Smooth muscle cell (in vitro differentiated cells): Measurements from ENCODE around the gene CYRIA. TPM values are rescaled to one million over a fixed set of nuclear protein-coding genes. Genes with fewer than 3 reads are reported as not detected.

ENCODE experiments used
- DNase-seq: peaks from one replicate; lab custom pipeline; 2025; ENCODE audit not compliant: unreplicated experiment; lab: John Stamatoyannopoulos, UW
- H2AFZ ChIP-seq: fragments of 200-600 bp; sonication (generic); 2 replicates; pipeline ENCODE4 v1.6.0; 2016; ENCODE audit warnings: antibody characterized with exemption, low read depth, mild to moderate bottlenecking
- H3F3A ChIP-seq: fragments of 200-600 bp; sonication (generic); 2 replicates; pipeline ENCODE4 v1.6.0; 2017; ENCODE audit warnings: antibody characterized with exemption, low read depth
- H3K27ac ChIP-seq: fragments of 200-600 bp; sonication (generic); 2 replicates; pipeline ENCODE4 v1.5.1; 2016; ENCODE audit warnings: low read depth, mild to moderate bottlenecking
- H3K27me3 ChIP-seq: fragments of 200-600 bp; sonication (generic); 2 replicates; pipeline ENCODE4 v1.6.1; 2016; ENCODE audit warnings: low read depth, mild to moderate bottlenecking
- H3K36me3 ChIP-seq: fragments of 200-600 bp; sonication (generic); 2 replicates; pipeline ENCODE4 v1.5.1; 2016; ENCODE audit warnings: low read depth
- H3K4me1 ChIP-seq: fragments of 200-600 bp; sonication (generic); 2 replicates; pipeline ENCODE4 v1.5.1; 2016; ENCODE audit warnings: low read depth
- H3K4me2 ChIP-seq: fragments of 200-600 bp; sonication (generic); 2 replicates; pipeline ENCODE4 v1.6.0; 2016; ENCODE audit warnings: mild to moderate bottlenecking
- H3K4me3 ChIP-seq: fragments of 200-600 bp; sonication (generic); 2 replicates; pipeline ENCODE4 v1.5.1; 2016; ENCODE audit warnings: mild to moderate bottlenecking
- H3K79me2 ChIP-seq: fragments of 200-600 bp; sonication (generic); 2 replicates; pipeline ENCODE4 v1.6.0; 2016; ENCODE audit warnings: low read depth, mild to moderate bottlenecking
- H3K9ac ChIP-seq: fragments of 200-600 bp; sonication (generic); 2 replicates; pipeline ENCODE4 v1.6.0; 2016; ENCODE audit warnings: low read depth
- H3K9me3 ChIP-seq: fragments of 200-600 bp; sonication (generic); replicated peaks from 2 replicates; pipeline ENCODE4 v1.5.1; 2016; ENCODE audit warnings: low read depth
- H4K20me1 ChIP-seq: fragments of 200-600 bp; sonication (generic); 2 replicates; pipeline ENCODE4 v1.6.0; 2016; ENCODE audit warnings: low read depth
- CTCF ChIP-seq: fragments of 200-600 bp; sonication (generic); IDR thresholded peaks from 2 replicates; pipeline ENCODE4 v1.5.1; 2017; ENCODE audit warnings: borderline replicate concordance, mild to moderate bottlenecking, antibody characterized with exemption; ENCODE audit not compliant: insufficient read depth, poor library complexity, severe bottlenecking
- WGBS: methylation state at CpG from one replicate; pipeline ENCODE4 v1.1.7; 2016; ENCODE audit warnings: low lambda C conversion rate; 5-methylcytosine and 5-hydroxymethylcytosine counted together
- polyA plus RNA-seq: library from polyadenylated mRNA; unstranded; fragments of >200 nt; fragmentation: Nextera tagmentation; extraction: Ambion mirVana; gene quantifications from 2 replicates; pipeline ENCODE4 v1.2.1, GENCODE V29; 2016
- total RNA-seq: library from RNA; depleted of rRNA; stranded (reverse); fragments of >200 nt; gene quantifications from 2 replicates; pipeline ENCODE4 v1.2.3, GENCODE V29; 2014

Gene CYRIA
- total and polyA plus RNA-seq, 2 experiments from 2014 or later, result 1.7 to 5.8 TPM

- no peaks in the 10 kb centered on the region for H4K20me1 ChIP-seq
- no peak overlapping the region for H3K4me2 ChIP-seq
- peaks cover 4% of the 10 kb centered on the region for H3K27me3 ChIP-seq
- H3F3A ChIP-seq, result no peaks in the 10 kb centered on the region
- H3K9me3 ChIP-seq, result no peaks in the 10 kb centered on the region
- DNase-seq, result no peak
- H3K9ac ChIP-seq, result no peak overlapping the region
- no peak for TF ChIP-seq CTCF
- H3K27ac ChIP-seq, result no peak overlapping the region
- no peak overlapping the region for H3K4me3 ChIP-seq
- H3K4me1 ChIP-seq, result no peaks in the 10 kb centered on the region
- 99% methylated on average over 4 of the region's 4 CpGs for WGBS
- no peaks in the 10 kb centered on the region for H3K79me2 ChIP-seq
- H2AFZ ChIP-seq, result no peak overlapping the region
- no peaks in the 10 kb centered on the region for H3K36me3 ChIP-seq
Observed at GRCh38 chr2:16663121-16663905, 2.3 kb downstream of the CYRIA start.

DNA sequence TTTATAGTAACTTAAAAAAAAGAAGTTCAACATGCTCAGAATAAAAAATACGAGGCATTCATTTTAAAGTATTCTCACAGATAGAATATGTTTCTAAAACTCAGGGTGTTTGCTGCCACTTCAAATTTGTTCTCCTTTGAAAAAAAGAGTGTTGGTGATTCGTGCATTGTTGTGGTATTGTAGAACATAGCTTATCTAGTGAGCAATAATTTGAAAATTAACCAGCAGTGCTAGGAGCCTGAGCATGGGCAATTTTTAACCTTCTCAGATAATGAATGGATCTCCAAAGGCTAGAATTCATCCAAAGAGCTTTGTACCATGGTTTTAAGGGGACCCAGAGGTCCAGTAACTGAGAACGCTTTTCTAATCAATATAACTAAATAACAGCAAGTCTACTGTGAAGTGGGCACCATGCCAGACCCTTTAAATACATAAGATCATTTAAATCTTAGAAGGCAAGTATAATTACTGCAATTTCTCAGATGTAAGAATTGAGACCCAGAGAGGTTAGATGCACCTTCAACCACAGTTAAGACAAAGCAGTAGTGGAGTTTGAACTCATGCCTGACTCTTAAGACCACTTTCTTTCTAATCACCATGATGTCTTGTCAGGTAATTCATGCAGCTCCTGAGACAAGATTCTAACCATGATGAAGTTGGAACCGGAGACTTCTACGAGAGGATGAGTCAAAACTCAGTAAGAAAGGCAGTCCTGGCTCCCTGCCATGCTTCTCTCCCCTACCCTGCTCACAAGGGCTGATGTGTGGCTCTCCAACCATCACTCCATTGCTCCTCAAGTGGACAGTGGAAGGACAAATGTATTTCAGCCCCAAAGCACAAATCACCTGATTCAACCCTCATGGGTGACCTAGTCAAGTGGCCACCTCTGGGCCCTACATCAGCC lies 3.4 kb downstream of the CYRIA start:
- Histone ChIP-seq H3K4me1 (no peaks in the 10 kb centered on the region), H2AFZ (no peak overlapping the region), H3K27me3 (peaks cover 15% of the 10 kb centered on the region), H3F3A (no peaks in the 10 kb centered on the region), H3K9ac (no peak overlapping the region), H3K36me3 (no peaks in the 10 kb centered on the region), H4K20me1 (no peaks in the 10 kb centered on the region), H3K27ac (no peak overlapping the region), H3K9me3 (no peaks in the 10 kb centered on the region), H3K4me3 (no peak overlapping the region), H3K79me2 (no peaks in the 10 kb centered on the region), H3K4me2 (no peak overlapping the region)
- DNase-seq, result no peak
- 77% methylated on average over 5 of the region's 5 CpGs for whole genome bisulfite sequencing
- TF ChIP-seq CTCF, result no peak

GRCh38 chr2:16661526-16661925 lies 4.1 kb downstream of the CYRIA start:
- Histone ChIP-seq H3K27ac (no peak overlapping the region), H3F3A (no peaks in the 10 kb centered on the region), H3K4me3 (no peak overlapping the region), H3K9ac (no peak overlapping the region), H3K79me2 (no peaks in the 10 kb centered on the region), H3K4me1 (no peaks in the 10 kb centered on the region), H3K27me3 (peaks cover 18% of the 10 kb centered on the region), H2AFZ (no peak overlapping the region), H3K9me3 (no peaks in the 10 kb centered on the region), H3K36me3 (no peaks in the 10 kb centered on the region), H3K4me2 (no peak overlapping the region), H4K20me1 (no peaks in the 10 kb centered on the region)
- DNase-seq, result no peak
- WGBS, result 69% methylated on average over 4 of the region's 4 CpGs
- TF ChIP-seq CTCF, result no peak
